ENCODE results near the gene RHOXF1.

DNA sequence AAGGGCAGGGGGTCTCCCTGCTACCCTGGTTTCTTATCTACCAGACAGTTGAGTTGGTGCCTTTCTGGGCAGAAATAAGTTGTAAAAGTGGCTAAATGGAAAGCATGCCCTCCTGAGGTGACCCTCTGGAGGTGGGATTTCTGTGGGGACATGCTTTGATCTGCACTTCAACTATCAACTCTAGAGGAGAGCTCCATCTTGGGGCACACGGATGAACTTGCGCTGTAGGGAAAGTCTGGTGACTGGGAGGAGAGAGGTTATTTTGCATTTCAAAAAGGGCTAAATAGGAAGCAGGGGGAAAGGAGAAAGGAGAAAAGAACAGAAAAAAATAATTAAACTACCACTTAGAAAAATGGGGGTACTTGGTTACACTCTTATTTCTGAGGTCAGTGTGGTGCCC lies 25.5 kb downstream of the RHOXF1 start:
- no peak for TF ChIP-seq TCF7L2 (IDR thresholded peaks at IDR 0.05; ENCODE audit: low read depth, low read length)
- TF ChIP-seq, protein P1, sequence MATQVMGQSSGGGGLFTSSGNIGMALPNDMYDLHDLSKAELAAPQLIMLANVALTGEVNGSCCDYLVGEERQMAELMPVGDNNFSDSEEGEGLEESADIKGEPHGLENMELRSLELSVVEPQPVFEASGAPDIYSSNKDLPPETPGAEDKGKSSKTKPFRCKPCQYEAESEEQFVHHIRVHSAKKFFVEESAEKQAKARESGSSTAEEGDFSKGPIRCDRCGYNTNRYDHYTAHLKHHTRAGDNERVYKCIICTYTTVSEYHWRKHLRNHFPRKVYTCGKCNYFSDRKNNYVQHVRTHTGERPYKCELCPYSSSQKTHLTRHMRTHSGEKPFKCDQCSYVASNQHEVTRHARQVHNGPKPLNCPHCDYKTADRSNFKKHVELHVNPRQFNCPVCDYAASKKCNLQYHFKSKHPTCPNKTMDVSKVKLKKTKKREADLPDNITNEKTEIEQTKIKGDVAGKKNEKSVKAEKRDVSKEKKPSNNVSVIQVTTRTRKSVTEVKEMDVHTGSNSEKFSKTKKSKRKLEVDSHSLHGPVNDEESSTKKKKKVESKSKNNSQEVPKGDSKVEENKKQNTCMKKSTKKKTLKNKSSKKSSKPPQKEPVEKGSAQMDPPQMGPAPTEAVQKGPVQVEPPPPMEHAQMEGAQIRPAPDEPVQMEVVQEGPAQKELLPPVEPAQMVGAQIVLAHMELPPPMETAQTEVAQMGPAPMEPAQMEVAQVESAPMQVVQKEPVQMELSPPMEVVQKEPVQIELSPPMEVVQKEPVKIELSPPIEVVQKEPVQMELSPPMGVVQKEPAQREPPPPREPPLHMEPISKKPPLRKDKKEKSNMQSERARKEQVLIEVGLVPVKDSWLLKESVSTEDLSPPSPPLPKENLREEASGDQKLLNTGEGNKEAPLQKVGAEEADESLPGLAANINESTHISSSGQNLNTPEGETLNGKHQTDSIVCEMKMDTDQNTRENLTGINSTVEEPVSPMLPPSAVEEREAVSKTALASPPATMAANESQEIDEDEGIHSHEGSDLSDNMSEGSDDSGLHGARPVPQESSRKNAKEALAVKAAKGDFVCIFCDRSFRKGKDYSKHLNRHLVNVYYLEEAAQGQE (IDR thresholded peaks at IDR 0.05; ENCODE audit: insufficient read depth in 1 of 2, low read depth in 2 of 2, low read length in 1 of 2): no peak

Data from Panc1 (cell line).